LNCAP (cell line): ENCODE results near the gene SMARCC1.

Experiments
- TF ChIP-seq, protein P1 (sequence below): fragments of 450-650 bp; IDR thresholded peaks from 2 replicates; pipeline ENCODE4 v1.5.1; 2017; ENCODE audit warnings: mild to moderate bottlenecking

Gene SMARCC1

DNA sequence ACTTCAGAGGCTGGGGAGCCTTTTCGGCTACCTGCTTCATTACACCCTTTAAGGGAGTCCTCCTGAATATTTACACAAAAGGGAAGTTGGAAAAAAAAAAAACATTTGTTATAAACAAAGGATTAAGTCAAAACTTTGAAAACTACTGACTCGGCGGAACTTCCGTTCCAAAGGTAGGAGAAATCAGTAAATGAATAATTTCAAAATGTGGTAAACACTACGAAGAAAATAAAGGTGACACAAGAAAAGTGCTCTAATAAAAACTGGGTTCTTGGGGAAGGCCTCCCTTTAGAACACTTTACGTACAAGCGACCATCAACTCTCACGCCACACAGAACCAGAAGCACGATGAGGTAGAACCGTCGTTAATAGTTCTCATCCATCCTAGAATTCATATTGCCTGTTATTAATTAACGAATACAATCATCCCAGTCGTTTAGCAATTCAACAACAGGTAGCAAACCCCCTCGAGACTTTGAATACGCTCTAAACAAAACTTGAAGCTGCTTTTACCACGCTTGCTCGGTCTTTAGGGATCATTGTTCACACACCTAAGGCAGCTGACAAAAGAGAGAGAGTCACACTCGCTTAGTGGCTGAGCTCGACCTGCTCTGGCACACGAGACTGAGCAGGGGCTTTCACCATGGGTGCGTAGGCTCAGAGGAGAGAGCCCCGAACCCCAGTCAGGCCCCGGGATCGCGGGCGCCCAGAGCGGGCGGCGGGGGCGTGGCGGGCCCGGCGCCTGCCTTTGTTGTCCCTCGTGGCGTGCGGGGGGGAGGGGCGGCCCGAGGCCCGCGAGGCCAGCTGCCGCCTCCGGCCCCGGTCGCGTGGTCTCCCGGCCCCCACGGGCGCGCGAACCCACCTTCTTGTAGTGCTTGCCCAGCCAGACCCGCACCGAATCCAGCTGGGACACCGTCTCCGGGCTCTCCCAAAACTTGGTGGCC is 680 bp downstream of the SMARCC1 start:
- TF ChIP-seq, protein P1, sequence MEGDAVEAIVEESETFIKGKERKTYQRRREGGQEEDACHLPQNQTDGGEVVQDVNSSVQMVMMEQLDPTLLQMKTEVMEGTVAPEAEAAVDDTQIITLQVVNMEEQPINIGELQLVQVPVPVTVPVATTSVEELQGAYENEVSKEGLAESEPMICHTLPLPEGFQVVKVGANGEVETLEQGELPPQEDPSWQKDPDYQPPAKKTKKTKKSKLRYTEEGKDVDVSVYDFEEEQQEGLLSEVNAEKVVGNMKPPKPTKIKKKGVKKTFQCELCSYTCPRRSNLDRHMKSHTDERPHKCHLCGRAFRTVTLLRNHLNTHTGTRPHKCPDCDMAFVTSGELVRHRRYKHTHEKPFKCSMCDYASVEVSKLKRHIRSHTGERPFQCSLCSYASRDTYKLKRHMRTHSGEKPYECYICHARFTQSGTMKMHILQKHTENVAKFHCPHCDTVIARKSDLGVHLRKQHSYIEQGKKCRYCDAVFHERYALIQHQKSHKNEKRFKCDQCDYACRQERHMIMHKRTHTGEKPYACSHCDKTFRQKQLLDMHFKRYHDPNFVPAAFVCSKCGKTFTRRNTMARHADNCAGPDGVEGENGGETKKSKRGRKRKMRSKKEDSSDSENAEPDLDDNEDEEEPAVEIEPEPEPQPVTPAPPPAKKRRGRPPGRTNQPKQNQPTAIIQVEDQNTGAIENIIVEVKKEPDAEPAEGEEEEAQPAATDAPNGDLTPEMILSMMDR = no peak

DNA sequence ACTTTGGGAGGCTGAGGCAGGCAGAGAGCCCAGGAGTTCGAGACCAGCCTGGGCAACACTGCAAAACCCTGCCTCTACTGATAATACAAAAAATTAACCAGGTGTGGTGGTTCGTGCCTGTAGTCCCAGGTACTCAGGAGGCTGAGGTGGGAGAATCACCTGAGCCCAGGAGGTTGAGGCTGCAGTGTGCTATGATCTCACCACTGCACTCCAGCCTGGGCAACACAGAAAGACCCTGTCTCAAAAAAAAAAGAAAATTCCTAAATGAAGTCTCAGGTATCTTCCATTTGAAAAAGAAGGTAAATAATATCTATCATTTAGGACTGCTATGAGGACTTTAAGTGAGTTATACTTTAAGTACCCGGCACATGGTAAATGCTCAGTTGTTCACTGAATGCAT is 2.9 kb downstream of the SMARCC1 start:
- TF ChIP-seq, protein P1 = no peak

DNA sequence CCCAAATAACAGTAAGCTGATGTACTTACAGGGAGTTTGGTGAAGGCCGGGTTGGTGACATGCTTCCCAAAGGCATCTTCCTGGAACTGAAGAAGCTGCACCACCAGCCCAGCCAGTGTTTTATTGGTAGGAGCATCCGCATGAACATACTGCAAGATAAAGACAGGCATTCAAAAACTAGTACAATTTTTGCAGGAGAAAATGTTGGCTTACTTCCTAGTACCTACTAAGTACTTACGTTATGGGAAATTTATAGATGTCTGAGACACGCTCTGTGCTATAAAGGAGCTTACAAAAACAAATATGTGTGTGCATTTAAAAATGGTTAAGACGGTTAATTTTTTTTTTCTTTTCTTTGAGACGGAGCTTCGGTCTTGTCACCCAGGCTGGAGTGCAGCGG is 8.9 kb downstream of the SMARCC1 start:
- TF ChIP-seq, protein P1 = no peak

DNA sequence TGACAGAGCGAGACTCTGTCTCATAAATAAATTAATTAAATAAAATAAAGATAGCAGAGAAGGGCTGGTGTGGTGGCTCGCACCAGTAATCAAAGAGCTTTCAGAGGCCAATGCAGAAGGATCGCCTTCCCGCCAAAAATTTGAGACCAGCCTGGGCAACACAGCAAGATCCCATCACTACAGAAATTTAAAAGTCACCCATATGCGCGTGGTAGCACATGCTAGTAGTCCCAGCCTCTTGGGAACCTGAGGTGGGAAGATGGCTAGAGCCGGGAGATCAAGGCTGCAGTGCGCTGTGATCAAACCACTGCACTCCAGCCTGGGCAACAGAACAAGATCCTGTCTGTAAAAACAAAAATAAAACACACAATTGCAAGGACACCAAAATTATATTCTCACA is 9.6 kb downstream of the SMARCC1 start:
- TF ChIP-seq, protein P1 = no peak

DNA sequence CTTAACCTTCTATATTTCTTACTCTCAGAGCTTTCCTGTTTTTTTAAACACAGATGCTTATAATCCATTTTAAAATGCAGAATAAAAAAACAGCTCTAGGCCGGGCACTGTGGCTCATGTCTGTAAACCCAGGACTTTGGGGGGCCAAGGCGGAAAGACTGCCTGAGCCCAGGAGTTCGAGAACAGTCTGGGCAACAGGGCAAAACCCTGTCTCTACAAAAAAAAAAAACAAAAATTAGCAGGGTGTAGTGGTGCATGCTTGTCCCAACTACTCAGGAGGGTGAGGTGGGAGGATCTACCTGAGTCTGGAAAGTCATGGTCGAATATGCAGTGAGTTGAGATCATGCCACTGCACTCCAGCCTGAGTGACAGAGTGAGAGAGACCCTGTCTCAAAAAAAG is 15.5 kb downstream of the SMARCC1 start:
- TF ChIP-seq, protein P1 = no peak

DNA sequence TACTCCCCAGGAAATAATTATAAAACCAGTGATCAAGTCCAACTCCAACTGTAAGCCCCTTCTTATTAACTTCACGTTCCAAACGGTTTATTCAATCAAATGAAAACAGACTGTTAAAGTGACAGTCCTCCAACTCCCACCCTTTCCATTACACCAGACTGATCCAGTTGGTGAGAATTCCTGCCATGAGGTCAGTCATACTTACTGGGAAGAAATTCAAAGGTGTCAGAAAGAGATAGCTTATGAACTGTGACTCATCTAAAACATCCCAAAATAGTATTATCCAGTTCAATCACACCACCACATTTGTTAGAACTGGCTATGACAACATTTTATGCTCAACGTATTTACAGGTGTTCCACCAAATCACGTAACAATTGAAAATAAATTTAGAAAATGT is 19.5 kb downstream of the SMARCC1 start:
- TF ChIP-seq, protein P1 = no peak

DNA sequence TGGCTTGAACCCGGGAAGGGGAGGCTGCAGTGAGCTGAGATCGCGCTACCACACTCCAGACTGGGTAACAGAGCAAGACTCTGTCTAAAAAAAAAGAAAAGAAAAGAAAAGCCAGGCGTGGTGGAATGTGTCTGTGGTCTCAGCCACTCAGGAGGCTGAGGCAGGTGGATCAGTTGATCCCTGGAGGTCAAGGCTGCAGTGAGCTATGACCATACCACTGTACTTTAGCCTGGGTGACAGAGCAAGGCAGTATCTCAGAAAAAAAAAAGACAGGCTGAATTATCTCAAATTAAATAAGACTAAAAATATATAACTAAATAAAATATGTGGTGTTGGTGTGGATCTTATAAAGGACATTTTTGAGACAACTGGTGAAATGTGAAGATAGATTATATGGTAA is 20.6 kb downstream of the SMARCC1 start:
- TF ChIP-seq, protein P1 = no peak
